Sigmoid colon (tissue), 3 donors: Measurements from ENCODE around the gene PTRHD1.

Experiments used
- POLR2A ChIP-seq, 2 donors: fragments of 450-650 bp; IDR thresholded peaks; one replicate each; pipeline ENCODE4 v1.6.1; 2016; ENCODE audit warnings: antibody characterized with exemption in 2 of 2, mild to moderate bottlenecking in 2 of 2, moderate library complexity in 2 of 2
- TF ChIP-seq, protein P1 (sequence below), 4 experiments: fragments of 450-650 bp in 3 of 4; fragments of 200-600 bp in 1 of 4; IDR thresholded peaks; one replicate each; pipeline ENCODE4 v1.5.1; 2016 to 2019; ENCODE audit warnings: antibody characterized with exemption in 4 of 4, mild to moderate bottlenecking in 3 of 4, moderate library complexity in 2 of 4

DNA sequence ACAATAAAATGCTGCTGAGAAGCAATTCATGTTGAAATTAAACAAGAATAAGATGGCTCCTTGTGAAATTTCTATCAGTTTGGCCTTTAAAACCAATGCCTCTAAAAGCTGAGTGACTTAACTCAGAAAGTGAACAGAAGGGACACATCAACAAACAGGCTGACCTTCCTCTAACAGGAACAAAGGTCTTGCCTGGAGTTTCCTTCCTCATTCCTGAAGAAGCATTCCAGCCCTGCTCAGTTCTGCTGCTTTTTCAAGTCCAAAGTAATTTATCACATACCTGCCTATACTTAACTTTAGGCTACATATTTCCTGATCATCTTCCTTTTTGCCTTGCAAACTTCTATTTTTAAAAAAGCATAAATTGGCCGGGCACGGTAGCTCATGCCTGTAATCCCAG lies 14.1 kb downstream of the PTRHD1 start:
- TF ChIP-seq, protein P1, sequence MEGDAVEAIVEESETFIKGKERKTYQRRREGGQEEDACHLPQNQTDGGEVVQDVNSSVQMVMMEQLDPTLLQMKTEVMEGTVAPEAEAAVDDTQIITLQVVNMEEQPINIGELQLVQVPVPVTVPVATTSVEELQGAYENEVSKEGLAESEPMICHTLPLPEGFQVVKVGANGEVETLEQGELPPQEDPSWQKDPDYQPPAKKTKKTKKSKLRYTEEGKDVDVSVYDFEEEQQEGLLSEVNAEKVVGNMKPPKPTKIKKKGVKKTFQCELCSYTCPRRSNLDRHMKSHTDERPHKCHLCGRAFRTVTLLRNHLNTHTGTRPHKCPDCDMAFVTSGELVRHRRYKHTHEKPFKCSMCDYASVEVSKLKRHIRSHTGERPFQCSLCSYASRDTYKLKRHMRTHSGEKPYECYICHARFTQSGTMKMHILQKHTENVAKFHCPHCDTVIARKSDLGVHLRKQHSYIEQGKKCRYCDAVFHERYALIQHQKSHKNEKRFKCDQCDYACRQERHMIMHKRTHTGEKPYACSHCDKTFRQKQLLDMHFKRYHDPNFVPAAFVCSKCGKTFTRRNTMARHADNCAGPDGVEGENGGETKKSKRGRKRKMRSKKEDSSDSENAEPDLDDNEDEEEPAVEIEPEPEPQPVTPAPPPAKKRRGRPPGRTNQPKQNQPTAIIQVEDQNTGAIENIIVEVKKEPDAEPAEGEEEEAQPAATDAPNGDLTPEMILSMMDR (IDR thresholded peaks at IDR 0.05) = no peak
- TF ChIP-seq POLR2A (IDR thresholded peaks at IDR 0.05) = no peak
